Vagina (tissue), 2 donors: ENCODE measurements around the gene RASSF8.

Source experiments
- POLR2A ChIP-seq, 2 donors: fragments of 450-650 bp; IDR thresholded peaks; one replicate each; pipeline ENCODE4 v1.6.1; 2017; ENCODE audit warnings: antibody characterized with exemption in 2 of 2, mild to moderate bottlenecking in 2 of 2, moderate library complexity in 2 of 2
- TF ChIP-seq, protein P1 (sequence below), 3 experiments: fragments of 450-650 bp in 2 of 3; fragments of 200-600 bp in 1 of 3; sonication (generic) in 1 of 3; IDR thresholded peaks; one replicate each; pipeline ENCODE4 v1.5.1; 2017 to 2019; ENCODE audit warnings: antibody characterized with exemption in 3 of 3, mild to moderate bottlenecking in 2 of 3, moderate library complexity in 2 of 3

DNA sequence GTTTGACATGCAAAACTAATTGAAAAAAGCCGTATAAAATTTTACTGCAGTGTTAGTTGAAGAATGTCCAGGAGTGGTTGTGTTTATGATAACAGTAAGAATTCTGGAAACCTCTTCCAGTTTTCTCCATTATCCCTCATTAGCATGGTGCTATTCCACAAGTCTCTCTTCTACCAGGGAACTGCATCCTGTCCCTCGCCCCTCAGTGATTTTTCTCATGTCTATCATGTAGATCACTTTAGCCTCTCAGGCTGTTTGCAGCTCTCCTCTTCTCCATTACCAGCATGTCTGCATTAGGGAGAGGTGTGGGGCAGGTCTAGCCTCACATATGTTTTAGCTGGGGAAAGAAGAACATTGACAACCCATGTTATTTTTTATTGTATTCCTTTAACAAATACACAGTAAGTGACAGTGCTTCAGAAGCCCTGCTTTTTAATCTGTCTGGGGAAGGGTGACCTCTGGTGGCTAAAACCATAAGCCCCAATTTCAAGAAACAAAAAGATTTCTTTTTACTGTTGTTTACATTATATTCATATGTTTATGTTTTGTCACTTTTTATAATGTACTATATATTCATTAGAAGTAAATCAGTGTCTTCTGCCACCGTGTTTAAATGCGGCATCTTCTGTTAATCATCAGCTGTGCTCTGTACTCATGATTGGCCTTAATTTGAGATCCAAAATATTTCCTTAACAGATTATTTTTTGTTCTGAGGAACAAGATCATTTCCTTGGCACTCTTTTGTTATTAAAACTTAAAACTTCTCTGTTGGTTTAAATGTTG lies 70.7 kb downstream of the RASSF8 start:
- TF ChIP-seq, protein P1, sequence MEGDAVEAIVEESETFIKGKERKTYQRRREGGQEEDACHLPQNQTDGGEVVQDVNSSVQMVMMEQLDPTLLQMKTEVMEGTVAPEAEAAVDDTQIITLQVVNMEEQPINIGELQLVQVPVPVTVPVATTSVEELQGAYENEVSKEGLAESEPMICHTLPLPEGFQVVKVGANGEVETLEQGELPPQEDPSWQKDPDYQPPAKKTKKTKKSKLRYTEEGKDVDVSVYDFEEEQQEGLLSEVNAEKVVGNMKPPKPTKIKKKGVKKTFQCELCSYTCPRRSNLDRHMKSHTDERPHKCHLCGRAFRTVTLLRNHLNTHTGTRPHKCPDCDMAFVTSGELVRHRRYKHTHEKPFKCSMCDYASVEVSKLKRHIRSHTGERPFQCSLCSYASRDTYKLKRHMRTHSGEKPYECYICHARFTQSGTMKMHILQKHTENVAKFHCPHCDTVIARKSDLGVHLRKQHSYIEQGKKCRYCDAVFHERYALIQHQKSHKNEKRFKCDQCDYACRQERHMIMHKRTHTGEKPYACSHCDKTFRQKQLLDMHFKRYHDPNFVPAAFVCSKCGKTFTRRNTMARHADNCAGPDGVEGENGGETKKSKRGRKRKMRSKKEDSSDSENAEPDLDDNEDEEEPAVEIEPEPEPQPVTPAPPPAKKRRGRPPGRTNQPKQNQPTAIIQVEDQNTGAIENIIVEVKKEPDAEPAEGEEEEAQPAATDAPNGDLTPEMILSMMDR (IDR thresholded peaks at IDR 0.05): peak in 2 of 3 experiments; percentile 70 to 77
- TF ChIP-seq POLR2A (IDR thresholded peaks at IDR 0.05): no peak
